ENCODE results near the gene SHANK3.

Gene SHANK3

GRCh38 chr22:50699001-50699755 is 26.6 kb downstream of the SHANK3 start:
- no peak for DNase-seq (ENCODE audit: low spot score)

GRCh38 chr22:50699756-50700386 is 27.2 kb downstream of the SHANK3 start:
- no peak for DNase-seq (ENCODE audit: low spot score)

GRCh38 chr22:50700387-50701075 is 27.9 kb downstream of the SHANK3 start:
- DNase-seq (ENCODE audit: low spot score) = no peak

- DNase-seq (ENCODE audit: low spot score) = no peak
These were observed 28.4 kb downstream of the SHANK3 start for GRCh38 chr22:50701076-50701419.

- no peak for DNase-seq (ENCODE audit: low spot score)
These were observed 29.0 kb downstream of the SHANK3 start for GRCh38 chr22:50701428-50702154.

GRCh38 chr22:50702261-50702671 is 29.6 kb downstream of the SHANK3 start:
- DNase-seq (ENCODE audit: low spot score) = no peak

- DNase-seq (ENCODE audit: low spot score) = no peak
These were observed 30.4 kb downstream of the SHANK3 start for GRCh38 chr22:50702821-50703725.

GRCh38 chr22:50703726-50704509 is 31.3 kb downstream of the SHANK3 start:
- DNase-seq (ENCODE audit: low spot score) = no peak

GRCh38 chr22:50704510-50705218 is 32.0 kb downstream of the SHANK3 start:
- no peak for DNase-seq (ENCODE audit: low spot score)

- DNase-seq (ENCODE audit: low spot score) = peak; percentile 63
These were observed 32.6 kb downstream of the SHANK3 start for GRCh38 chr22:50705219-50705691.

- DNase-seq (ENCODE audit: low spot score) = no peak
These were observed 33.3 kb downstream of the SHANK3 start for GRCh38 chr22:50705851-50706351.

- no peak for DNase-seq (ENCODE audit: low spot score)
These were observed 34.0 kb downstream of the SHANK3 start for GRCh38 chr22:50706481-50707125.

GRCh38 chr22:50708474-50708873 is 35.9 kb downstream of the SHANK3 start:
- DNase-seq (ENCODE audit: low spot score) = no peak

GRCh38 chr22:50708996-50709395 is 36.4 kb downstream of the SHANK3 start:
- DNase-seq (ENCODE audit: low spot score) = no peak

- DNase-seq (ENCODE audit: low spot score) = no peak
These were observed 37.6 kb downstream of the SHANK3 start for GRCh38 chr22:50710221-50710620.

GRCh38 chr22:50710886-50711285 is 38.3 kb downstream of the SHANK3 start:
- no peak for DNase-seq (ENCODE audit: low spot score)

- no peak for DNase-seq (ENCODE audit: low spot score)
These were observed 39.1 kb downstream of the SHANK3 start for GRCh38 chr22:50711446-50712340.

Data from putamen (tissue), 1 donor.